Measurements from ENCODE around the gene ZBTB22.
"Not testable (repeated sequence)": the region's sequence is repeated elsewhere in the genome, so short reads cannot be mapped to it uniquely, and the experiment has no call there.

The ZBTB22 gene

GRCh38 chr6:33301877-33302276 lies 15.7 kb downstream of the ZBTB22 start:
- no peak for DNase-seq (ENCODE audit: low read depth in 2 of 2)

- peak; percentile 89 to 91 for DNase-seq (ENCODE audit: low read depth in 2 of 2)
Measured at GRCh38 chr6:33299237-33299944, 18.2 kb downstream of the ZBTB22 start.

GRCh38 chr6:33298773-33299236 lies 18.7 kb downstream of the ZBTB22 start, which contains the start of gene RGL2:
Gene RGL2, minus strand, starts transcription at chr6:33298942. Its CDS starts 332 bp downstream, at chr6:33298610.
- peak in 1 of 2 donors; percentile 41 for DNase-seq (ENCODE audit: low read depth in 2 of 2)

- peak in 1 of 2 donors; percentile 48 for DNase-seq (ENCODE audit: low read depth in 2 of 2)
Measured at GRCh38 chr6:33297956-33298772, 19.4 kb downstream of the ZBTB22 start.

GRCh38 chr6:33297406-33297955 lies 20.1 kb downstream of the ZBTB22 start:
- DNase-seq (ENCODE audit: low read depth in 2 of 2), result no peak

GRCh38 chr6:33296797-33297405 lies 20.6 kb downstream of the ZBTB22 start:
- DNase-seq (ENCODE audit: low read depth in 2 of 2), result no peak

- DNase-seq (ENCODE audit: low read depth in 2 of 2), result no peak
Measured at GRCh38 chr6:33295621-33296369, 21.7 kb downstream of the ZBTB22 start.

GRCh38 chr6:33294086-33294823 lies 23.3 kb downstream of the ZBTB22 start:
- DNase-seq (ENCODE audit: low read depth in 2 of 2), result no peak

GRCh38 chr6:33292996-33293682 lies 24.4 kb downstream of the ZBTB22 start:
- DNase-seq (ENCODE audit: low read depth in 2 of 2), result no peak

GRCh38 chr6:33290459-33290858 lies 27.1 kb downstream of the ZBTB22 start:
- no peak for DNase-seq (ENCODE audit: low read depth in 2 of 2)

GRCh38 chr6:33289784-33290315 lies 27.7 kb downstream of the ZBTB22 start:
- no peak for DNase-seq (ENCODE audit: low read depth in 2 of 2)

GRCh38 chr6:33288921-33289783 lies 28.4 kb downstream of the ZBTB22 start, which contains the start of the genes PFDN6 and WDR46:
Gene PFDN6, plus strand, starts transcription at chr6:33289601. Its CDS starts 256 bp downstream, at chr6:33289857.
Gene WDR46, minus strand, starts transcription at chr6:33289239. Its CDS starts 69 bp downstream, at chr6:33289170.
- peak; percentile 49 to 66 for DNase-seq (ENCODE audit: low read depth in 2 of 2)

- DNase-seq (ENCODE audit: low read depth in 2 of 2), result no peak
Measured at GRCh38 chr6:33288141-33288920, 29.2 kb downstream of the ZBTB22 start.

- no peak for DNase-seq (ENCODE audit: low read depth in 2 of 2)
Measured at GRCh38 chr6:33286946-33287914, 30.3 kb downstream of the ZBTB22 start.

- DNase-seq (ENCODE audit: low read depth in 2 of 2), result not testable (repeated sequence)
Measured at GRCh38 chr6:33285214-33285613, 32.3 kb downstream of the ZBTB22 start.

GRCh38 chr6:33280539-33280938 lies 37.0 kb downstream of the ZBTB22 start:
- no peak for DNase-seq (ENCODE audit: low read depth in 2 of 2)
